ENCODE measurements around the gene RIMOC1.

Gene RIMOC1

DNA sequence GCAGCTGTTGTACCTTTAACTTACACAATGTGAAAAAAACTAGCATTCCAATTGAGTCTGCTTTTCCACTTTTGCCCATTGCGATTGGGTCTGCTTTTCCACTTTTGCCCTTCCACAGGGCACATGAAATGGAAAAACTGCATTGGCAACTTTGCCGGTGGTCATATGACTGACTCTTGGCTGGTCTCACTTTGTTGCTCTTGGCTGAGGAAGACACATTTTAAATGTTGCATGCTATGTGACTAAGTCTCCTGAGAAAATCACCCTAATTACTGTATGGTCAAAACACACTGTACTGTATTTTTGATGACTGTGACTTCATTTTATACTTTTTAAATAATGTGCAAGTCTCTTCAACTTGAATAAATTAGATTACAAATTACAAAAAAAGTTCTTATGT, 32.3 kb upstream of the RIMOC1 start:
- Histone ChIP-seq H2AFZ (no peak overlapping the region), H3K36me3 (ENCODE audit: control insufficient read depth, insufficient read depth, low read length) (no peaks in the 10 kb centered on the region), H3K9ac (no peak overlapping the region), H3K27ac (no peak overlapping the region), H3K4me2 (ENCODE audit: low read length) (no peak overlapping the region), H3K4me3 (ENCODE audit: low read depth, low read length) (no peak overlapping the region), H3K27me3 (ENCODE audit: control insufficient read depth, insufficient read depth, low read length) (no peaks in the 10 kb centered on the region), H3K9me3 (ENCODE audit: control insufficient read depth, low read length) (no peaks in the 10 kb centered on the region), H3K4me1 (no peaks in the 10 kb centered on the region), H3K79me2 (no peaks in the 10 kb centered on the region)
- TF ChIP-seq CTCF (IDR thresholded peaks at IDR 0.05) = no peak

GRCh38 chr5:41874512-41875060, 29.6 kb upstream of the RIMOC1 start:
- Histone ChIP-seq H3K4me2 (ENCODE audit: low read length) (no peak overlapping the region), H3K9ac (no peak overlapping the region), H3K36me3 (ENCODE audit: control insufficient read depth, insufficient read depth, low read length) (no peaks in the 10 kb centered on the region), H2AFZ (no peak overlapping the region), H3K79me2 (no peaks in the 10 kb centered on the region), H3K27ac (no peak overlapping the region), H3K9me3 (ENCODE audit: control insufficient read depth, low read length) (no peaks in the 10 kb centered on the region), H3K27me3 (ENCODE audit: control insufficient read depth, insufficient read depth, low read length) (no peaks in the 10 kb centered on the region), H3K4me1 (no peaks in the 10 kb centered on the region), H3K4me3 (ENCODE audit: low read depth, low read length) (no peak overlapping the region)
- no peak for TF ChIP-seq CTCF (IDR thresholded peaks at IDR 0.05)

- Histone ChIP-seq H3K9ac (no peak overlapping the region), H3K9me3 (ENCODE audit: control insufficient read depth, low read length) (no peaks in the 10 kb centered on the region), H3K27ac (no peak overlapping the region), H3K4me1 (no peaks in the 10 kb centered on the region), H2AFZ (no peak overlapping the region), H3K79me2 (no peaks in the 10 kb centered on the region), H3K4me2 (ENCODE audit: low read length) (no peak overlapping the region), H3K4me3 (ENCODE audit: low read depth, low read length) (no peak overlapping the region), H3K27me3 (ENCODE audit: control insufficient read depth, insufficient read depth, low read length) (no peaks in the 10 kb centered on the region), H3K36me3 (ENCODE audit: control insufficient read depth, insufficient read depth, low read length) (no peaks in the 10 kb centered on the region)
- TF ChIP-seq CTCF (IDR thresholded peaks at IDR 0.05) = no peak
These were observed 29.0 kb upstream of the RIMOC1 start for GRCh38 chr5:41875121-41875520.

GRCh38 chr5:41876678-41877077, 27.5 kb upstream of the RIMOC1 start:
- no peak overlapping the region for H3K4me3 ChIP-seq (ENCODE audit: low read depth, low read length)
- no peak overlapping the region for H3K9ac ChIP-seq

More at GRCh38 chr5:41876678-41877077, 27.5 kb upstream of the RIMOC1 start:
- H3K27ac ChIP-seq = no peak overlapping the region
- TF ChIP-seq CTCF (IDR thresholded peaks at IDR 0.05) = no peak
- H3K4me1 ChIP-seq = no peaks in the 10 kb centered on the region
- no peaks in the 10 kb centered on the region for H3K9me3 ChIP-seq (ENCODE audit: control insufficient read depth, low read length)
- no peaks in the 10 kb centered on the region for H3K79me2 ChIP-seq
- no peaks in the 10 kb centered on the region for H3K27me3 ChIP-seq (ENCODE audit: control insufficient read depth, insufficient read depth, low read length)
- no peak overlapping the region for H2AFZ ChIP-seq
- no peaks in the 10 kb centered on the region for H3K36me3 ChIP-seq (ENCODE audit: control insufficient read depth, insufficient read depth, low read length)
- no peak overlapping the region for H3K4me2 ChIP-seq (ENCODE audit: low read length)
